ENCODE data around the gene ZNF106.

The ZNF106 gene

GRCh38 chr15:42447599-42447998 is 43.3 kb downstream of the ZNF106 start:
- no peak for DNase-seq (ENCODE audit: low read depth, low spot score)
- Histone ChIP-seq H3K36me3 (ENCODE audit: insufficient read depth, low read length) (peaks cover 59% of the 10 kb centered on the region), H3K27ac (no peak overlapping the region), H3K4me3 (no peak overlapping the region), H3K9me3 (ENCODE audit: low read depth, low read length) (no peaks in the 10 kb centered on the region), H3K9ac (ENCODE audit: insufficient read length) (no peak overlapping the region)
- no peak for TF ChIP-seq EZH2 (IDR thresholded peaks at IDR 0.05)
- no peak for TF ChIP-seq POLR2AphosphoS5 (IDR thresholded peaks at IDR 0.05; ENCODE audit: borderline replicate concordance, low read depth, low read length)
- TF ChIP-seq FOXP2 (optimal IDR thresholded peaks at IDR 0.05; ENCODE audit: control extremely low read depth, extremely low read length, insufficient read depth): no peak

DNA sequence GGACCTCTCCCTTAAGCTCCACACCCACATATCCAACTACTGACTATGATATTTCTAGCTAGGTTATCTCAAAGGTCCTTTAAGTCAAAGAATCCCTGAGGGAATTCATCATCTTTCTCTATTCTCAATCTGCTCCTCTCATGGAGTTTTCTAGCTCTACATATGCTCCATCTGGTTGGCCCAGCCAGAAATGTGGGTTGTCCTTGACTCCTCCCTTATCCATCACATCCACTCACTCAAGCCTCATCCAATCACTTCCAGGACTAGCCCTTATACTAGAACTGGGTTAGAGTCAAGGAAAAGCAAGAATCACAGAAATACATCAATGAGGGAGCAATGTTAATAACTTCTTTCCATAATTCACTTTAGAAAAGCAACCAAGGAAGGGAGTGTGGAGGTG is 45.4 kb downstream of the ZNF106 start:
- Histone ChIP-seq H3K9me3 (ENCODE audit: low read depth, low read length) (no peaks in the 10 kb centered on the region), H3K4me3 (no peak overlapping the region), H3K36me3 (ENCODE audit: insufficient read depth, low read length) (peaks cover 55% of the 10 kb centered on the region), H3K27ac (no peak overlapping the region), H3K9ac (ENCODE audit: insufficient read length) (no peak overlapping the region)
- no peak for TF ChIP-seq FOXP2 (optimal IDR thresholded peaks at IDR 0.05; ENCODE audit: control extremely low read depth, extremely low read length, insufficient read depth)
- no peak for TF ChIP-seq EZH2 (IDR thresholded peaks at IDR 0.05)
- no peak for TF ChIP-seq POLR2AphosphoS5 (IDR thresholded peaks at IDR 0.05; ENCODE audit: borderline replicate concordance, low read depth, low read length)
- DNase-seq (ENCODE audit: low read depth, low spot score): no peak

GRCh38 chr15:42444415-42445063 is 46.4 kb downstream of the ZNF106 start:
- no peak overlapping the region for H3K9ac ChIP-seq (ENCODE audit: insufficient read length)
- H3K9me3 ChIP-seq (ENCODE audit: low read depth, low read length): no peaks in the 10 kb centered on the region
- TF ChIP-seq FOXP2 (optimal IDR thresholded peaks at IDR 0.05; ENCODE audit: control extremely low read depth, extremely low read length, insufficient read depth) (no peak), POLR2AphosphoS5 (IDR thresholded peaks at IDR 0.05; ENCODE audit: borderline replicate concordance, low read depth, low read length) (no peak), EZH2 (IDR thresholded peaks at IDR 0.05) (no peak)
- H3K4me3 ChIP-seq: no peak overlapping the region
- H3K36me3 ChIP-seq (ENCODE audit: insufficient read depth, low read length): peaks cover 51% of the 10 kb centered on the region
- DNase-seq (ENCODE audit: low read depth, low spot score): no peak
- no peak overlapping the region for H3K27ac ChIP-seq

DNA sequence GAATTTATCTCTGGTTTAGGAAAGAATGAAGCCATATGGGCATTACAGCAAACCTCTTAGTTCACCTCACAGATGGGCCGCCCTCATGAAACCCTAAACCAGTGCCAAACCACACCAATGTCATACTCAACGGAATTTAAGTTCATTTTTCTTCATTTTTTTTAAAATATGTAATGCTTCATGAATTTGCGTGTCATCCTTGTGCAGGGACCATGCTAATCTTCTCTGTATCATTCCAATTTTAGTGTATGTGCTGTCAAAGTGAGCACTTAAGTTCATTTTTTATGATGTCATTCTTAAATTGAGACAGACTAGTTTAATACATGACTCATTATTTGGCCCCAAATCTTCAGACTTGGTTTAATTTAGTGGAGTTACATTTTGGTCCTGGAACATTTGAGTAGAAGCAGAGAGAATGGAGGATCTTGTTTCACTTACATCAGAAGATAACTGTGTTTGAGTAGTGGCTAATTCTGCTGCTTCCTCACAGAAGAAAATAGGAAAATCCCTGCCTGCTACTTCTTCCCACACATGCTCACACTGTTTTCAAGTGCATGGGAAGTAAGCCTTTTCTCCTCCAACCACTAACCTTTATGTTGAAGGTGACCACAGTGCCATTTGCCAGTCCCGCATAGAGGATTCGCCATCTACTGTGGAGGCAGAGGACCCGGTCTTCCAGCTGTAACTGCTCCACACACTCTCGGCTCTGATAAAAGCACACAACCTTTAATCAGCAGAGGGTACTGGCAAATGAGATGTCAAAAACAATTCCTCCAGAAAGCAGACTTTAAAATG is 63.3 kb downstream of the ZNF106 start:
- Histone ChIP-seq H3K36me3 (ENCODE audit: insufficient read depth, low read length) (peaks cover 78% of the 10 kb centered on the region), H3K27ac (no peak overlapping the region), H3K9ac (ENCODE audit: insufficient read length) (no peak overlapping the region), H3K9me3 (ENCODE audit: low read depth, low read length) (no peaks in the 10 kb centered on the region), H3K4me3 (no peak overlapping the region)
- no peak for DNase-seq (ENCODE audit: low read depth, low spot score)
- no peak for TF ChIP-seq POLR2AphosphoS5 (IDR thresholded peaks at IDR 0.05; ENCODE audit: borderline replicate concordance, low read depth, low read length)
- no peak for TF ChIP-seq FOXP2 (optimal IDR thresholded peaks at IDR 0.05; ENCODE audit: control extremely low read depth, extremely low read length, insufficient read depth)
- TF ChIP-seq EZH2 (IDR thresholded peaks at IDR 0.05): no peak

DNA sequence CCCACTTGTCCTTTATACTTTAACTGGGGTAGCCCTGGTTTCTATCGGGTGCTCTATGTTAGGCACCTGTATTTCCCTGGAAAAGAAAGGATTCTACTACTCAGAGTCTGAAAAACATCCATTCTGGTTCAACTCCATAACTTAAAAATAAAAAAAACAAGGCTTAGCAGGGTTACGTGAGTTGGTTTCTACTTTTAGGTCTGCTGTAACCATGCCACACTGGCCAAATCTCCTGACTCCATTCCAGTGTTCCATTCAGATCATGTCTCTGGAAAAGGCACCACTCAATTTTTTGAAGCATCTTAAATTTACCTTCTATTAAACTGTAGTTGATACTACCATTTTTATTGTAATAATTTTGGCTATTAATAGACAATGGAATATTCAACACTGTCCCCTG is 69.6 kb downstream of the ZNF106 start:
- DNase-seq (ENCODE audit: low read depth, low spot score): no peak
- no peaks in the 10 kb centered on the region for H3K9me3 ChIP-seq (ENCODE audit: low read depth, low read length)

DNA sequence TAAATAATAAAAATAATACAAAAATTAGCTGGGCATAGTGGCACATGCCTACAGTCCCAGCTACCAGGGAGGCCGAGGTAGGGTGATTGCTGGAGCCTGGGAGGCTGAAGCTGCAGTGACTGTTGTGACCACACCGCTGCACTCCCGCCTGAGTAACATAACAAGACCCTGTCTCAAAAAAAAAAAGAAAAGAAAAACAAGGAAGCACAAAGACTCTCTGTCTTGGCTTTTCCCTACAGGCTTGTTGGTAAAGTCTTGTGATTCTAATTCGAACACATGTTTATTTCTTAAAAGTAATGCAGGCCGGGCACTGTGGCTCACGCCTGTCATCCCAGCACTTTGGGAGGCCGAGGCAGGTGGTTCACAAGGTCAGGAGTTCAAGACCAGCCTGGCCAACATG is 71.6 kb downstream of the ZNF106 start:
- H3K36me3 ChIP-seq (ENCODE audit: insufficient read depth, low read length): peaks cover 70% of the 10 kb centered on the region
- no peak overlapping the region for H3K4me3 ChIP-seq
- no peaks in the 10 kb centered on the region for H3K9me3 ChIP-seq (ENCODE audit: low read depth, low read length)
- no peak for DNase-seq (ENCODE audit: low read depth, low spot score)
- TF ChIP-seq POLR2AphosphoS5 (IDR thresholded peaks at IDR 0.05; ENCODE audit: borderline replicate concordance, low read depth, low read length) (no peak), FOXP2 (optimal IDR thresholded peaks at IDR 0.05; ENCODE audit: control extremely low read depth, extremely low read length, insufficient read depth) (no peak), EZH2 (IDR thresholded peaks at IDR 0.05) (no peak)
- no peak overlapping the region for H3K27ac ChIP-seq
- no peak overlapping the region for H3K9ac ChIP-seq (ENCODE audit: insufficient read length)

More for the DNA sequence above, 69.6 kb downstream of the ZNF106 start:
- Histone ChIP-seq H3K27ac (no peak overlapping the region), H3K9ac (ENCODE audit: insufficient read length) (no peak overlapping the region), H3K36me3 (ENCODE audit: insufficient read depth, low read length) (peaks cover 70% of the 10 kb centered on the region), H3K4me3 (no peak overlapping the region)
- TF ChIP-seq EZH2 (IDR thresholded peaks at IDR 0.05) (no peak), FOXP2 (optimal IDR thresholded peaks at IDR 0.05; ENCODE audit: control extremely low read depth, extremely low read length, insufficient read depth) (no peak), POLR2AphosphoS5 (IDR thresholded peaks at IDR 0.05; ENCODE audit: borderline replicate concordance, low read depth, low read length) (no peak)

DNA sequence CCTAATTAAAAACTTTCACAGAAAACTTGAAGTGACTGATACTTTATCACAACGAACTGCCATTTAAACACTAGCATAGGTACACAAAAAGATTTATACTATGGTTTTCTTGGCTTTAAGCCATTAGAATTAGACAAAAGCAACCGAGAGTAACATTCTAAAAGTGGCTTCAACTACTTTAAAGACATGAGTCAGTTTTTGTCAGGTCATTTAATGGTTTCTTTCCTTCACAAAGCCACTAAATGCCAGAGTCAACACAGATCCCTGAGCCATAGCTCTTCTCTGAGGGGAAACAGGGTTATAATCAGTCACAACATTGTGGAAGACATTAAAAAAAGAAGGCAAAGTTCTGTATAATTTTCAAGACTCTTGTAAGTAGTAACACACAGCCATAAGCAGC is 77.0 kb downstream of the ZNF106 start:
- TF ChIP-seq EZH2 (IDR thresholded peaks at IDR 0.05): no peak
- TF ChIP-seq POLR2AphosphoS5 (IDR thresholded peaks at IDR 0.05; ENCODE audit: borderline replicate concordance, low read depth, low read length): no peak
- no peak for TF ChIP-seq FOXP2 (optimal IDR thresholded peaks at IDR 0.05; ENCODE audit: control extremely low read depth, extremely low read length, insufficient read depth)
- Histone ChIP-seq H3K9ac (ENCODE audit: insufficient read length) (no peak overlapping the region), H3K27ac (no peak overlapping the region), H3K9me3 (ENCODE audit: low read depth, low read length) (no peaks in the 10 kb centered on the region), H3K36me3 (ENCODE audit: insufficient read depth, low read length) (peaks cover 42% of the 10 kb centered on the region), H3K4me3 (no peak overlapping the region)
- DNase-seq (ENCODE audit: low read depth, low spot score): no peak

DNA sequence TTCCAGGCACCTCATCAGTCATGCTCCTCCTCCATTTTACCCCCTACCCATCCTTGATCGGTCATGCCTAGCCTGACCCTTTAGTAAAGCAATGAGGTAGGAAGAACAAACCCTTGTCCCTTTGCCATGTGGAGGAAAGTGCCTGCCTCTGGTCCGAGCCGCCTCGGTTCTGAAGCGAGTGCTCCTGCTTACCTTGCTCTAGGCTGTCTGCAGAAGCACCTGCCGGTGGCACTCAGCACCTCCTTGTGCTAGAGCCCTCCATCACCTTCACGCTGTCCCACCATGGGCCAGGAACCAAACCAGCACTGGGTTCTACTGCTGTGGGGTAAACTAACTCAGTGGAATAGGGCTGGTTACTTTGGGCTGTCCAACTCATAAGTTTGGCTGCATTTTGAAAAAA is 79.1 kb downstream of the ZNF106 start:
- Histone ChIP-seq H3K4me3 (no peak overlapping the region), H3K36me3 (ENCODE audit: insufficient read depth, low read length) (peaks cover 30% of the 10 kb centered on the region), H3K27ac (no peak overlapping the region), H3K9ac (ENCODE audit: insufficient read length) (no peak overlapping the region), H3K9me3 (ENCODE audit: low read depth, low read length) (no peaks in the 10 kb centered on the region)
- no peak for DNase-seq (ENCODE audit: low read depth, low spot score)
- TF ChIP-seq FOXP2 (optimal IDR thresholded peaks at IDR 0.05; ENCODE audit: control extremely low read depth, extremely low read length, insufficient read depth) (no peak), POLR2AphosphoS5 (IDR thresholded peaks at IDR 0.05; ENCODE audit: borderline replicate concordance, low read depth, low read length) (no peak), EZH2 (IDR thresholded peaks at IDR 0.05) (no peak)
